GM12892 (cell line): ENCODE measurements around the gene PCBP2.

ENCODE experiments used
- POLR2A ChIP-seq: IDR thresholded peaks from 2 replicates; pipeline ENCODE4 v1.6.1; 2011; ENCODE audit warnings: low read depth, low read length, control low read depth
- POLR2AphosphoS5 ChIP-seq: IDR thresholded peaks from 2 replicates; pipeline ENCODE4 v1.6.1; 2011; ENCODE audit warnings: low read depth, low read length, control low read depth

DNA sequence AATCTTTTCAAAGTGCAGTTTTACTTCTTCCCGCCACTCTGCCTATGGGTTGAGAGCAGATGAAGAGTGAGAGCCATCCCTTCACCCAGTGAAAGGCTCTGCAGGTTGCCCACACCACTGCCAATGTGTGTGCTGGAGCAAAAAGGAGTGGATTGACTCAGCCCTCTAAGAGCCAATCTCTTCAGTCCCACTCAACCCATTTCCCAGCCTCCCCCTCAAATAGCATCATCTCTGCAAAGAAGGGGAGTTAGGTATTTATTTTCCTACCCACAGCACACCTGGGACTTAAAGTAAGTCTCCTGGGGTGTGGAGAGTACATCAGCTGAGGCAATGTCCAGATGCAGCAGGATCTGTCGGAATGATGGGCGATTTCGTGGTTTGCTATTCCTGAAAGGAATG lies 32.1 kb downstream of the PCBP2 start:
- no peak for TF ChIP-seq POLR2AphosphoS5
- TF ChIP-seq POLR2A, result no peak
